ENCODE data around the gene PNMA8C.

GRCh38 chr19:46381346-46381745, 47.4 kb downstream of the PNMA8C start:
- TF ChIP-seq CTCF (IDR thresholded peaks at IDR 0.05) (no peak), POLR2A (IDR thresholded peaks at IDR 0.05) (no peak)
